Lower leg skin (tissue), 4 donors: Measurements from ENCODE around the gene CHCHD1. TPM values are rescaled to one million over a fixed set of nuclear protein-coding genes. Genes with fewer than 3 reads are reported as not detected.

Experiments
- DNase-seq, 2 donors: peaks; one replicate each; pipeline ENCODE4 v3.0.0-alpha.2; 2019; ENCODE audit warnings: low spot score in 2 of 2
- H3K4me3 ChIP-seq: fragments of 200-600 bp; sonication (generic); 2 replicates; pipeline ENCODE4 v1.5.1; 2017; ENCODE audit warnings: mild to moderate bottlenecking, low read depth; ENCODE audit not compliant: poor library complexity, severe bottlenecking
- CTCF ChIP-seq, 3 donors: fragments of 450-650 bp; IDR thresholded peaks; one replicate each; pipeline ENCODE4 v1.5.1; 2016; ENCODE audit warnings: antibody characterized with exemption in 3 of 3, mild to moderate bottlenecking in 3 of 3, moderate library complexity in 2 of 3
- POLR2A ChIP-seq, 2 donors: fragments of 450-650 bp; IDR thresholded peaks; one replicate each; pipeline ENCODE4 v1.6.1; 2016 to 2017; ENCODE audit warnings: antibody characterized with exemption in 2 of 2, mild to moderate bottlenecking in 1 of 2, moderate library complexity in 1 of 2
- WGBS, 2 donors: methylation state at CpG; one replicate each; pipeline ENCODE4 v1.1.5; 2018; 5-methylcytosine and 5-hydroxymethylcytosine counted together
- intact Hi-C: fragments of 100-400 bp; cut with DNase I; formaldehyde crosslinking; loops from one replicate; pipeline ENCODE4 v1.15.0; 2023; ENCODE audit warnings: low total_unique reads
- total RNA-seq, 4 donors: library from RNA; depleted of rRNA; stranded (reverse); fragments of >200 nt; gene quantifications; one replicate each; pipeline ENCODE4 v1.1.0, GENCODE V29; 2016

CHCHD1 gene
- total RNA-seq, 4 donors from 2014 or later = 27.6 to 36.5 (median 34.2) TPM

GRCh38 chr10:73814276-73814895, 32.5 kb downstream of the CHCHD1 start:
- DNase-seq = no peak
- TF ChIP-seq CTCF (IDR thresholded peaks at IDR 0.05) = no peak
- intact Hi-C loops = no loop called here
- WGBS, 2 donors = 84 to 85% methylated on average over 13 of the region's 13 CpGs
- no peak overlapping the region for H3K4me3 ChIP-seq

GRCh38 chr10:73814896-73815718, 33.3 kb downstream of the CHCHD1 start:
- 83 to 84% methylated on average over 21 to 22 of the region's 22 CpGs for WGBS, 2 donors
- intact Hi-C loops = no loop called here

GRCh38 chr10:73815719-73816030, 33.8 kb downstream of the CHCHD1 start:
- TF ChIP-seq CTCF (IDR thresholded peaks at IDR 0.05) (no peak), POLR2A (IDR thresholded peaks at IDR 0.05) (no peak)
- no peak for DNase-seq
- intact Hi-C loops = no loop called here
- no peak overlapping the region for H3K4me3 ChIP-seq

More at GRCh38 chr10:73814896-73815718, 33.3 kb downstream of the CHCHD1 start:
- no peak for TF ChIP-seq CTCF (IDR thresholded peaks at IDR 0.05)
- no peak for TF ChIP-seq POLR2A (IDR thresholded peaks at IDR 0.05)
- no peak overlapping the region for H3K4me3 ChIP-seq
- no peak for DNase-seq

GRCh38 chr10:73816917-73817729, 35.3 kb downstream of the CHCHD1 start:
- DNase-seq = no peak
- intact Hi-C loops = no loop called here
- WGBS, 2 donors = 56 to 64% methylated on average over 10 of the region's 10 CpGs
- H3K4me3 ChIP-seq = no peak overlapping the region
- no peak for TF ChIP-seq CTCF (IDR thresholded peaks at IDR 0.05)
- no peak for TF ChIP-seq POLR2A (IDR thresholded peaks at IDR 0.05)

GRCh38 chr10:73817826-73818225, 36.0 kb downstream of the CHCHD1 start:
- TF ChIP-seq POLR2A (IDR thresholded peaks at IDR 0.05) (no peak), CTCF (IDR thresholded peaks at IDR 0.05) (no peak)
- H3K4me3 ChIP-seq = no peak overlapping the region
- intact Hi-C loops = no loop called here
- DNase-seq = no peak
- 71 to 80% methylated on average over 5 of the region's 5 CpGs for WGBS, 2 donors
